ENCODE measurements around the gene JAG1.

DNA sequence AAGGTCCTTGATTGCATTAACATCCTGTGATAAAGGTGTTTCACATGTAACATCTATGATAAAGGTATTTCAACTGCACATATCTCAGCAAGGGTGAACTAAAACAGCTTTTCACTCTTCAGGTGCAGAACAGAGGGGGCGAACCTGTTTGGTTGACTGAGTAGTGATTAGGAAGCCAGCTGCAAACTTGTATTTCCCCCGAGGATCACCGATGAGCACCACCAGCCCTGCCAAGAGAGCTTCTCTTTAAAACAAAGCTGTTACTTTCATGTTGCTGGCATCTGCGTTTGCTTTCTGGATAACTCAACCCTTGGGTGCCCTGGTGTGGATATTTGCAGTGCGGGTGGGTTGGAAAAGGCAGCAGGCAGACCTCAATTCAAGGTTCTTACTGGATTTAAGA is 39.6 kb downstream of the JAG1 start:
- TF ChIP-seq, protein P1, sequence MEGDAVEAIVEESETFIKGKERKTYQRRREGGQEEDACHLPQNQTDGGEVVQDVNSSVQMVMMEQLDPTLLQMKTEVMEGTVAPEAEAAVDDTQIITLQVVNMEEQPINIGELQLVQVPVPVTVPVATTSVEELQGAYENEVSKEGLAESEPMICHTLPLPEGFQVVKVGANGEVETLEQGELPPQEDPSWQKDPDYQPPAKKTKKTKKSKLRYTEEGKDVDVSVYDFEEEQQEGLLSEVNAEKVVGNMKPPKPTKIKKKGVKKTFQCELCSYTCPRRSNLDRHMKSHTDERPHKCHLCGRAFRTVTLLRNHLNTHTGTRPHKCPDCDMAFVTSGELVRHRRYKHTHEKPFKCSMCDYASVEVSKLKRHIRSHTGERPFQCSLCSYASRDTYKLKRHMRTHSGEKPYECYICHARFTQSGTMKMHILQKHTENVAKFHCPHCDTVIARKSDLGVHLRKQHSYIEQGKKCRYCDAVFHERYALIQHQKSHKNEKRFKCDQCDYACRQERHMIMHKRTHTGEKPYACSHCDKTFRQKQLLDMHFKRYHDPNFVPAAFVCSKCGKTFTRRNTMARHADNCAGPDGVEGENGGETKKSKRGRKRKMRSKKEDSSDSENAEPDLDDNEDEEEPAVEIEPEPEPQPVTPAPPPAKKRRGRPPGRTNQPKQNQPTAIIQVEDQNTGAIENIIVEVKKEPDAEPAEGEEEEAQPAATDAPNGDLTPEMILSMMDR (IDR thresholded peaks at IDR 0.05): no peak
- TF ChIP-seq POLR2A (IDR thresholded peaks at IDR 0.05): no peak

All from testis (tissue), 2 donors.